NCI-H2029 treated with DMSO at 0.1 percent for 48 hours (cell line): ENCODE measurements around the gene HIGD1C.
"Not testable (repeated sequence)": the region's sequence is repeated elsewhere in the genome, so short reads cannot be mapped to it uniquely, and the experiment has no call there.

Experiments
- DNase-seq: peaks from one replicate; lab custom pipeline; 2025; lab: John Stamatoyannopoulos, UW

HIGD1C gene

GRCh38 chr12:50952510-50952909, at the start of gene HIGD1C:
Gene HIGD1C, plus strand, starts transcription at chr12:50952544. Its CDS starts 1,455 bp downstream, at chr12:50953999.
- DNase-seq: no peak

- not testable (repeated sequence) for DNase-seq
Observed at GRCh38 chr12:50908479-50908878, 43.9 kb upstream of the HIGD1C start.

DNA sequence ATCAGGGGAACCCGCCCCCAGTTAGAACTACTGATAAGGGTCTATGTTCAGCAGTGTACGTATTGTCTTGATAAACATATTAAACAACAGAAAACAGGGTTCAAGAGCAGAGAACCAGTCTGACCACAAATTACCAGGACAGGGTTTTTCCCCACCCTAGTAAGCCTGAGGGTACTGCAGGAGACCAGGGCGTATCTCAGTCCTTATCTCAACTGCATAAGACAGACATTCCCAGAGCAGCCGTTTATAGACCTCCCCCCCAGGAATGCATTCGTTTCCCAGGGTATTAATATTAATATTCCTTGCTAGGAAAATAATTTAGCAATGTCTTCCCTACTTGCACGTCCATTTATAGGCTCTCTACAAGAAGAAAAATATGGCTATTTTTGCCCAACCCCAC, 40.0 kb upstream of the HIGD1C start:
- not testable (repeated sequence) for DNase-seq

DNA sequence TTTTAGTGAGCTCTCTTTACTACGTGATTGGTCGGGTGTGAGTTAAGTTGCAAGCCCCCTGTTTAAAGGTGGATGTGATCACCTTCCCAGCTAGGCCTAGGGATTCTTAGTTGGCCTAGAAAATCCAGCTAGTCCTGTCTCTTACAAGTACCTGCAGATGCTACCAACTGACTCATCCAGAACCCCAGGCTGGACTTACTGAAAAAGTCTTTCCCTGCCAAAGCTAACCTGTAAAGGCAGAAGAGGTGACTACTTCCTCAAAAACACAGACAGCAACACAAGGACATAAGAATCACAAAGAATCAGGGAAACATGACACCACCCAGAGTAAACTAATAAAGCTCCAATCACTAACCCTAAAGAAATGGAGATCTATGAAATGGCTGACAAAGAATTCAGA, 39.1 kb upstream of the HIGD1C start:
- DNase-seq: no peak

- no peak for DNase-seq
Observed at GRCh38 chr12:50914872-50915484, 37.4 kb upstream of the HIGD1C start.

- no peak for DNase-seq
Observed at GRCh38 chr12:50916292-50916691, 36.1 kb upstream of the HIGD1C start.

- no peak for DNase-seq
Observed at GRCh38 chr12:50918584-50919316, 33.6 kb upstream of the HIGD1C start.

GRCh38 chr12:50922820-50923219, 29.5 kb upstream of the HIGD1C start:
- no peak for DNase-seq

DNA sequence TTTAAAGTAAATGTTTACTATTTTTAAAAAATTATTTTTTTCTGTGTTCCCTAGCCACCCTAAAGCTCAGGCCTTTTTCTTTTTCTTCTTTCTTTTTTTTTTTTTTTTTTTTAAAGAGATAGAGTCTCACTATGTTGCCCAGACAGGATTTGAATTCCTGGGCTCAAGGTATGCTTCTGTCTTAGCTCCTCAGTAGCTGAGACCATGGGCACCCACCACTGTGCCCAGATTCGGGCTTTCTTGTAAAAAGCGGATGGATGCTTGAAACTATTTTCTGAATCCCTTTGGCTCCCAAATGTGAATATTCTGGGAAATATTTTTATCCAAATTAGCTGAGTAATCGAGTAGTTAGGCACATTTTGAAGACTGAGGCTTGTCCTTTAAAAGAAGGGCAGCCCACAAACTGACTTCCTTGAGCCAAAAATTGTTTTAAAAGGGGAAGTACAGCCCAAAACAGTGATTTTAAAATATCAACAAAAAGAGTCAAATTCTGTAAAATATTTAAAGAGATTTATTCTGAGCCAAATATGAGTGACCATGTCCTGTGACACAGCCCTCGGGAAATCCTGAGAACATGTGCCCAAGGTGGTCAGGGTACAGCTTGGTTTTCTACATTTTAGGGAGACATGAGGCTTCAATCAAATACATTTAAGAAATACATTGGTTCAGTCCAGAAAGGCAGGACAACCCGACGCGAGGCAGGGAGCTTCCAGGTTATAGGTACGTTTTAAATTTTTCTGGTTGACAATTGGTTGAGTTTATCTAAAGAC, 28.8 kb upstream of the HIGD1C start:
- DNase-seq: no peak

DNA sequence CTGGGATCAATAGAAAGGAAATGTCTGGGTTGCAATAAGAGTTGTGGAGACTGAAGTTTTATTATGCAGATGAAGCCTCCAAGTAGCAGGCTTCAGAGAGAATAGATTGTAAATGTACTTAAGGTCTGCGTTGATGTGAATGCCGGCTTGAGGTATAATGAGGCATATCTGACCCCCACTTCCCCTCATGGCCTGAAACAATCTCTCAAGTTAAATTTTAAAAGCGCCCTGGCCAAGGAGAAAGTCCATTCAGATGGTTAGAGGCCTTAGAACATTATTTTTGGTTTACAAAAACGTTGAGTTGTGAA, 28.3 kb upstream of the HIGD1C start:
- DNase-seq: peak; percentile 50

- DNase-seq: peak; percentile 87
Observed at GRCh38 chr12:50924439-50925341, 27.7 kb upstream of the HIGD1C start.

- no peak for DNase-seq
Observed at GRCh38 chr12:50925342-50925651, 27.0 kb upstream of the HIGD1C start.

- no peak for DNase-seq
Observed at GRCh38 chr12:50925920-50926319, 26.4 kb upstream of the HIGD1C start.

GRCh38 chr12:50926415-50926814, 25.9 kb upstream of the HIGD1C start:
- no peak for DNase-seq

DNA sequence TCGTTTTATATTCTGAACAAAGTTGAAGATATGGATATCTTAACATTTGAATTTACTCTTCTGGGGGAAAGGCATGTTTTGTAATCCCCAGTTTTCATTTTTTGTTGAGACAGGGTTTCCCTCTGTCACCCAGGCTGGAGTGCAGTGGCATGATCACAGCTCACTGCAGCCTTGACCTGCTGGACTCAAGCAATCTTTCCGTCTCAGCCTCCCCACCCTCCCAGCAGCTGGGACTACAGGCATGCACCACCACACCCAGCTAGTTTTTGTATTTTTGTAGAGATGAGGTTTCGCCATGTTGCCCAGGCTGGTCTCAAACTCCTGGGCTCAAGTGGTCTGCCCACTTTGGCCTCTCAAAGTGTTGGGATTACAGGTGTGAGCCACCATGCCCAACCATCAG, 25.4 kb upstream of the HIGD1C start:
- DNase-seq: not testable (repeated sequence)

GRCh38 chr12:50927356-50927755, 25.0 kb upstream of the HIGD1C start:
- no peak for DNase-seq

DNA sequence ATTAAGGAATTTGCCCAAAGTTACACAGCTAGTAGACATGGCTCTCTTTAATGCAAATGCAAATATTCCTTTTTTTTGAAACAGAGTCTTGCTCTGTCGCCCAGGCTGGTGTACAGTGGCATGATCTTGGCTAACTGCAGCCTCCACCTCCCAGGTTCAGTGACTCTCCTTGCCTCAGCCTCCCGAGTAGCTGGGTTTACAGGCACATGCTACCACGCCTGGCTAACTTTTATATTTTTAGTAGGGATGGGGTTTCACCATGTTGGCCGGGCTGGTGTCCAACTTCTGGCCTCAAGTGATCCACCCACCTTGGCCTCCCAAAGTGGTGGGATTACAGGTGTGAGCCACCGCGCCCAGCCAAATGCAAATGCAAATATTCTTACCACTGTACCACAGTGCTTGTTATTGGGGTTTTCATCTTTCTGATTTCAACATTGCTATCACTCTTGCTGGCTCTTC, 24.5 kb upstream of the HIGD1C start:
- DNase-seq: no peak

GRCh38 chr12:50928392-50928791, 24.0 kb upstream of the HIGD1C start:
- DNase-seq: no peak

DNA sequence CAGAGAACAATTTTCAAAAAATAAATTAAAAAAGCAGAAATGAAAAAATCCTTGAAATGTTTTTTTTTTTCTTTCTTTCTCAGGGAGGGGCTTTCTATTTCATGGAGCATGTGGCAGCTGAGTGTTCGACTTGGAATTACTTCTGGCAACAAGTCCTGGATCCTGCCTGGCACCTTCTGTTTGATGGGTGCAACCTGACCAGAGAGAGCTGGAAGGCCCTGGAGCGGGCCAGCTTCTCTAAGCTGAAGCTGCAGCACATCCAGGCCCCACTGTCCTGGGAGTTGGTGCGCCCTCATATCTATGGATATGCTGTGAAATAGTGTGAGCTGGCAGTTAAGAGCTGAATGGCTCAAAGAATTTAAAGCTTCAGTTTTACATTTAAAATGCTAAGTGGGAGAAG, 22.5 kb upstream of the HIGD1C start:
- DNase-seq: no peak

DNA sequence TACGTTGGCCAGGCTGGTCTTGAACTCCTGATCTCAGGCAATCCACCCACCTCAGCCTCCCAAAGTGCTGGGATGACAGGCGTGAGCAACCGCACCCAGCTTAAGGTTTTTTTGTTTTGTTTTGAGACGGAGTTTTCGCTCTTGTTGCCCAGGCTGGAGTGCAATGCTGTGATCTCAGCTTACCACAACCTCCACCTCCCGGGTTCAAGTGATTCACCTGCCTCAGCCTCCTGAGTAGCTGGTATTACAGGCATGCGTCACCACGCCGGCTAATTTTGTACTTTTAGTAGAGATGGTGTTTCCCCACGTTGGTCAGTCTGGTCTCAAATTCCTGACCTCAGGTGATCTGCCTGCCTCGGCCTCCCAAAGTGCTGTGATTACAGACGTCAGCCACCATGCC, 21.9 kb upstream of the HIGD1C start:
- not testable (repeated sequence) for DNase-seq

DNA sequence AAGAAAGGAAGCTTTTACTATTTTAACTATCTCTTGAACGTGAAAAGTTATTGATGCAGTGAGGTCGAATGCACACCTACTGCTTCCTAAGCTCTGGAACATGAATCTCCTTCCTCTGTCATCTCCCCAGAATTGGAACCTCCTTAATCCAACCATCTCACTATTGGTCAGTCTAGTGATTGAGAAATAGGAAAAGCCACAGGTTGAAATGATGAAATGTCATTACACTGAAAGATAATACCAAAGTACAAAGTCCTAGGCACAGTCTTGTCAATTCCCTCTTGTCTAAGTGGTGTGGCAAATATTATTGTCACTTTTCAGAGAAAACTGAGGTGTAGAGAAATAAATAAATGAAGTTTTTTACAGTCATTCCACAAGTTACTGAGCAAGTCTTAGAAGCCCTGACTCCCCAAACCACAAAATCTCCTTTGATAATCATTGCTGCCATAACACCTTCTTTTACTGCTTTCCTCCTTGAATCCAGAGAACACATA, 19.5 kb upstream of the HIGD1C start:
- DNase-seq: no peak
